Suprapubic skin (tissue), 4 donors: ENCODE measurements around the gene STX2. TPM values are rescaled to one million over a fixed set of nuclear protein-coding genes. Genes with fewer than 3 reads are reported as not detected.

Experiments
- DNase-seq, 2 donors: peaks; one replicate each; pipeline ENCODE4 v3.0.0-alpha.2; 2019; ENCODE audit warnings: low spot score in 2 of 2
- H3K27ac ChIP-seq: fragments of 200-600 bp; sonication (generic); one replicate; pipeline ENCODE4 v1.5.1; 2019
- H3K27me3 ChIP-seq: fragments of 200-600 bp; sonication (generic); one replicate; pipeline ENCODE4 v1.5.1; 2019
- H3K36me3 ChIP-seq: fragments of 200-600 bp; sonication (generic); one replicate; pipeline ENCODE4 v1.5.1; 2019
- H3K4me1 ChIP-seq: fragments of 200-600 bp; sonication (generic); one replicate; pipeline ENCODE4 v1.5.1; 2019
- H3K4me3 ChIP-seq: fragments of 200-600 bp; sonication (generic); one replicate; pipeline ENCODE4 v1.5.1; 2019; ENCODE audit warnings: mild to moderate bottlenecking
- H3K9me3 ChIP-seq: fragments of 200-600 bp; sonication (generic); one replicate; pipeline ENCODE4 v1.5.1; 2019
- EP300 ChIP-seq: sonication (generic); formaldehyde crosslinking; IDR thresholded peaks from one replicate; pipeline ENCODE4 v1.6.1; 2017; ENCODE audit warnings: antibody characterized with exemption
- POLR2A ChIP-seq, 2 donors: fragments of 450-650 bp; IDR thresholded peaks; one replicate each; pipeline ENCODE4 v1.6.1; 2017; ENCODE audit warnings: antibody characterized with exemption in 2 of 2, mild to moderate bottlenecking in 2 of 2, moderate library complexity in 2 of 2
- POLR2AphosphoS5 ChIP-seq, 3 donors: sonication (generic); formaldehyde crosslinking; IDR thresholded peaks; one replicate each; pipeline ENCODE4 v1.6.1; 2017; ENCODE audit warnings: antibody characterized with exemption in 3 of 3
- WGBS: methylation state at CpG from one replicate; pipeline ENCODE4 v1.1.5; 2018; 5-methylcytosine and 5-hydroxymethylcytosine counted together
- total RNA-seq, 4 donors: library from RNA; depleted of rRNA; stranded (reverse); fragments of >200 nt; gene quantifications; one replicate each; pipeline ENCODE4 v1.1.0, GENCODE V29; 2016
- TF ChIP-seq, protein P1 (sequence below), 2 donors: fragments of 200-600 bp in 1 of 2; fragments of 450-650 bp in 1 of 2; sonication (generic) in 1 of 2; IDR thresholded peaks; one replicate each; pipeline ENCODE4 v1.5.1; 2016 to 2019; ENCODE audit warnings: antibody characterized with exemption in 2 of 2, mild to moderate bottlenecking in 1 of 2, moderate library complexity in 1 of 2

The STX2 gene
- total RNA-seq, 4 donors from 2014 or later = 2.9 to 7.2 (median 4.4) TPM

DNA sequence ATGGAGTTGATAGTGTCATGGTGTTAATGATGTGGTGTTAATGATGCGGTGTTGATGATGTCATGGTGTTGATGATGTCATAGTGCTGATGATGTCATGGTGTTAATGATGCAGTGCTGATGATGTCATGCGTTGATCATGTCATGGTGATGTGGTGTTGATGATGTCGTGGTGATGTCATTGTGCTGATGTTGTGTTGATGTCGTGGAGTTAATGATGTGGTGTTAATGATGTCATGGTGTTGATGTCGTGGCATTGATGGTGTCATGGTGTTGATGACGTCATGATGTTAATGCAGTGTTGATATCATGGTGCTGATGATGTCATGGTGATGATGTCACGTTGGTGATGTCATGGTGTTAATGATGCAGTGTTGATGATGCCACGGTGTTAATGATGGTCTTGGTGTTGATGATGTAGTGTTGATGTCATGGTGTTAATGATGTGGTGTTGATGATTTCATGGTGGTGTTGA, 73.8 kb downstream of the STX2 start:
- WGBS = 90% methylated on average over 8 of the region's 8 CpGs
- TF ChIP-seq POLR2A (IDR thresholded peaks at IDR 0.05) = no peak
- TF ChIP-seq, protein P1, sequence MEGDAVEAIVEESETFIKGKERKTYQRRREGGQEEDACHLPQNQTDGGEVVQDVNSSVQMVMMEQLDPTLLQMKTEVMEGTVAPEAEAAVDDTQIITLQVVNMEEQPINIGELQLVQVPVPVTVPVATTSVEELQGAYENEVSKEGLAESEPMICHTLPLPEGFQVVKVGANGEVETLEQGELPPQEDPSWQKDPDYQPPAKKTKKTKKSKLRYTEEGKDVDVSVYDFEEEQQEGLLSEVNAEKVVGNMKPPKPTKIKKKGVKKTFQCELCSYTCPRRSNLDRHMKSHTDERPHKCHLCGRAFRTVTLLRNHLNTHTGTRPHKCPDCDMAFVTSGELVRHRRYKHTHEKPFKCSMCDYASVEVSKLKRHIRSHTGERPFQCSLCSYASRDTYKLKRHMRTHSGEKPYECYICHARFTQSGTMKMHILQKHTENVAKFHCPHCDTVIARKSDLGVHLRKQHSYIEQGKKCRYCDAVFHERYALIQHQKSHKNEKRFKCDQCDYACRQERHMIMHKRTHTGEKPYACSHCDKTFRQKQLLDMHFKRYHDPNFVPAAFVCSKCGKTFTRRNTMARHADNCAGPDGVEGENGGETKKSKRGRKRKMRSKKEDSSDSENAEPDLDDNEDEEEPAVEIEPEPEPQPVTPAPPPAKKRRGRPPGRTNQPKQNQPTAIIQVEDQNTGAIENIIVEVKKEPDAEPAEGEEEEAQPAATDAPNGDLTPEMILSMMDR (IDR thresholded peaks at IDR 0.05) = no peak
- no peak overlapping the region for H3K4me3 ChIP-seq
- H3K27me3 ChIP-seq = peaks cover 37% of the 10 kb centered on the region
- no peak overlapping the region for H3K27ac ChIP-seq
- H3K36me3 ChIP-seq = no peaks in the 10 kb centered on the region
- H3K9me3 ChIP-seq = no peaks in the 10 kb centered on the region
- H3K4me1 ChIP-seq = peaks cover 3% of the 10 kb centered on the region
- DNase-seq = no peak

DNA sequence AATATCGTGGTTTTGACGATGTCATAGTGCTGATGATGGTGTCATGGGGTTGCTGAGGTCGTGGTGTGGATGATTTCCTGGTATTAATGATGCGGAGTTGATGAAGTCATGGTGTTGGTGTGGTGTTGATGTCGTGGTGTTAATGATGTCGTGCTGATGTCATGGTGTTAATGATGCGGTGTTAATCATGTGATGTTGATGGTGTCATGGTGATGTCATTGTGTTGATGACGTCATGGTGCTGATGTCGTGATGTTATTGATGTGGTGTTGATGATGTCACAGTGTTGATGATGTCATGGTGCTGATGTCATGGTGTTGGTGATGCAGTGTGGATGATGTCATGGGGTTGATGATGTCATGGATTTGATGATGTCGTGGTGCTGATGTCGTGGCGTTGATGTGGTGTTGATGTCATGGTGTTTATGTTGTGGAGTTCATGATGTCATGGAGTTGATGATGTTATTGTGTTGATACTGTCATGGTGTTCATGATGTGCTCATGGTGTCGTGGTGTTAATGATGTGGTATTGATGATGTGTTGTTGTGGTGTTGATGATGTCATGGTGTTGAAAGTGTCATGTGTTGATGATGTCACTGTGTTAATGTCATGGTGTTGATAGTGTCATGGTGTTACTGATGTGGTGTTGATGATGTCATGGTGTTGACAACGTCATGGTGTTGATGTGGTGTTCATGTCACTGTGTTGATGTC, 74.4 kb downstream of the STX2 start:
- Histone ChIP-seq H3K9me3 (no peaks in the 10 kb centered on the region), H3K36me3 (no peaks in the 10 kb centered on the region), H3K4me3 (no peak overlapping the region), H3K27ac (no peak overlapping the region), H3K27me3 (peaks cover 38% of the 10 kb centered on the region), H3K4me1 (peaks cover 3% of the 10 kb centered on the region)
- WGBS = 87% methylated on average over 14 of the region's 14 CpGs
- DNase-seq = no peak
- TF ChIP-seq, protein P1 (IDR thresholded peaks at IDR 0.05) = no peak
- TF ChIP-seq EP300 = no peak
- TF ChIP-seq POLR2AphosphoS5 (IDR thresholded peaks at IDR 0.05) = no peak
- no peak for TF ChIP-seq POLR2A (IDR thresholded peaks at IDR 0.05)

DNA sequence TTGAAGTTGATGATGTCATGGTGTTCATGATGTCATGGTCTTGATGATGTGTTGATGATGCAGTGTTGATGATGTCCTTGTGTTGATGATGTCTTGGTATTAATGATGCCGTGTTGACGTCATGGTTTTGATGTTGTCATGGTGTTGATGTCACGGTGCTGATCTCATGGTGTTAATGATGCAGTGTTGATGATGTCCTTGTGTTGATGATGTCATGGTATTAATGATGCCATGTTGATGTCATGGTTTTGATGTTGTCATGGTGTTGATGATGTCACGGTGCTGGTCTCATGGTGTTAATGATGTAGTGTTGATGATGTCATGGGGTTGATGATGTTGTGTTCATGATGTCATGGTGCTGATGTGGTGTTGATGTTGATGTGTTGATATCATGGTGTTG, 75.0 kb downstream of the STX2 start:
- H3K36me3 ChIP-seq = no peaks in the 10 kb centered on the region
- DNase-seq = no peak
- no peak overlapping the region for H3K4me3 ChIP-seq
- peaks cover 38% of the 10 kb centered on the region for H3K27me3 ChIP-seq
- WGBS = 96% methylated on average over 4 of the region's 4 CpGs
- H3K9me3 ChIP-seq = no peaks in the 10 kb centered on the region
- H3K27ac ChIP-seq = no peak overlapping the region
- H3K4me1 ChIP-seq = peaks cover 3% of the 10 kb centered on the region
- TF ChIP-seq EP300 (no peak), POLR2AphosphoS5 (IDR thresholded peaks at IDR 0.05) (no peak), POLR2A (IDR thresholded peaks at IDR 0.05) (no peak)
- TF ChIP-seq, protein P1 (IDR thresholded peaks at IDR 0.05) = no peak

DNA sequence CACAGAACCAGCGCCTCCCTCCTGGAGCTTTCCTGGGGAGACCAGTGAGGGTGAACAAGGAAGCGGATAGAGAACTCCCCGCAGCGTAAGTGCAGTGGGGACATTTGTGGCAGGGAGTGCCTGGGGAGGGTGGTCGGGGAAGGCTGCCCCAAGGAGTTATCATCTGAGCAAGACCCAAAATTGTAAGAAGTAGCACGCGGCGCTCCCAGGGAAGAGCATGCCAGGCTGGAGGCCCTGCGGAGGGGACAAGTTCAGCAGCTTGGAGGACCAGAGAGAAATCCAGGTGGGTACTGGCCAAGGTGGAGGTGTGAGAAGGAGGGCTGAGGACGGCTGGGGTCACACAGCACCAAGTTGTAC, 76.8 kb downstream of the STX2 start:
- WGBS = 64% methylated on average over 8 of the region's 10 CpGs
- Histone ChIP-seq H3K36me3 (no peaks in the 10 kb centered on the region), H3K4me1 (peaks cover 3% of the 10 kb centered on the region), H3K4me3 (no peak overlapping the region), H3K27ac (no peak overlapping the region), H3K27me3 (peaks cover 30% of the 10 kb centered on the region), H3K9me3 (no peaks in the 10 kb centered on the region)
- no peak for DNase-seq
- TF ChIP-seq, protein P1 (IDR thresholded peaks at IDR 0.05) = no peak
- no peak for TF ChIP-seq POLR2AphosphoS5 (IDR thresholded peaks at IDR 0.05)

DNA sequence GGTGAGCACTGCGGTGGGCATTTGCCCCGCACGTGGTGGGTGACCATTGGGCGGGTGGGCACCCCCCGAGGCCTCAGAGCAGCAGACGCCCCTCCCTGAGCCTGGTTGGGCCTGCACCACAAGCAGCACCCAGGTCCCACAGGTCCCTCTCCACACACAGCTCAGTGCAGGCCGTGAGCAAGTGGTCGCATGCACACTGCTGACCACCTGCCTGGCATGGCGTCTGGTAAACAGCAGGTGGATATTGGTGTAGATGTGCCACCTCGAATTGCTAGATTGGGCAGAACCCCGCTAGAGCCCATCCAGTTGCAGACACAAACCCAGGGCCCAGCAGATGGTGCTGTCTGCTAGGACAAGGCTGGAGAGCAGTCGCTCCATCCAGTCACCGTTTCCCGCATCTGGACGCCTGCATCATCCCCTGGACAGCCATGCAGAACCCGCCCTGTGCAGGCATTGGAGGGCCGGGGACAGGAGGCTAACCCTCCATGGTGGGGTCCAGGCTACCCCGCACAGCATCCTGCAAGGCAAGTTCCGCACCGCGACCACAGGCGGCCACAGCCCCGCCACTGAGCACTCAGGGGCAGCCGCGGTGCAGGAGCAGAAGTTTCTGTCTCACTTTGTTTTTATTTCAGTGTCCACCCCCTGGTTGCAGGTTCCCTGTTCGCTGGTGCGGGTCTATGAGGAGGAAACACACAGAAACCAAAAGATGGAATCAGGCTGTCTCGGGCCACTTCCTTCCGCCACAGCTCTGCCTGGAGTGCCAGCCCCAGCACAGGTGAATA, 77.3 kb downstream of the STX2 start:
- Histone ChIP-seq H3K9me3 (no peaks in the 10 kb centered on the region), H3K27ac (no peak overlapping the region), H3K4me3 (no peak overlapping the region), H3K27me3 (peaks cover 30% of the 10 kb centered on the region), H3K4me1 (peaks cover 3% of the 10 kb centered on the region), H3K36me3 (no peaks in the 10 kb centered on the region)
- 42% methylated on average over 24 of the region's 29 CpGs for WGBS
- no peak for DNase-seq
- no peak for TF ChIP-seq POLR2A (IDR thresholded peaks at IDR 0.05)
- no peak for TF ChIP-seq EP300
- TF ChIP-seq, protein P1 (IDR thresholded peaks at IDR 0.05) = peak; percentile 16 to 42
